Ovary (tissue), 9 donors: ENCODE results near the gene TEX51. TPM values are rescaled to one million over a fixed set of nuclear protein-coding genes. Genes with fewer than 3 reads are reported as not detected.

ENCODE experiments used
- DNase-seq, 5 donors: peaks; one replicate each; pipeline ENCODE4 v3.0.0-alpha.2; 2019 to 2020
- H3K27ac ChIP-seq, 2 donors: fragments of 200-600 bp; one replicate each; pipeline versions ENCODE4 v1.5.1 to v1.8.0; 2019 to 2022
- H3K27me3 ChIP-seq: fragments of 200-600 bp; one replicate; pipeline ENCODE4 v1.8.0; 2022
- H3K36me3 ChIP-seq: fragments of 200-600 bp; sonication (generic); one replicate; pipeline ENCODE4 v1.5.1; 2019
- H3K4me1 ChIP-seq: one replicate; pipeline ENCODE4 v1.8.1; 2013; ENCODE audit warnings: mild to moderate bottlenecking, moderate library complexity; ENCODE audit not compliant: insufficient read depth
- H3K4me3 ChIP-seq: fragments of 200-600 bp; sonication (generic); one replicate; pipeline ENCODE4 v1.5.1; 2017
- H3K9me3 ChIP-seq, 2 donors: fragments of 200-600 bp in 1 of 2; sonication (generic) in 1 of 2; one replicate each; pipeline versions ENCODE4 v1.5.1 to v1.8.1; 2013 to 2019; ENCODE audit warnings: mild to moderate bottlenecking in 1 of 2, moderate library complexity in 1 of 2
- EP300 ChIP-seq: sonication (generic); formaldehyde crosslinking; IDR thresholded peaks from one replicate; pipeline ENCODE4 v1.6.1; 2017; ENCODE audit warnings: antibody characterized with exemption
- POLR2A ChIP-seq: fragments of 450-650 bp; IDR thresholded peaks from one replicate; pipeline ENCODE4 v1.6.1; 2017; ENCODE audit warnings: antibody characterized with exemption, mild to moderate bottlenecking, moderate library complexity
- WGBS, 3 donors: extraction: QIAGEN DNeasy Blood & Tissue Kit in 1 of 3; methylation state at CpG; one replicate each; pipeline versions ENCODE4 v1.1.5 to v1.1.7; 2013 to 2017; 5-methylcytosine and 5-hydroxymethylcytosine counted together
- intact Hi-C, 4 donors: fragments of 100-400 bp; cut with DNase I; formaldehyde crosslinking; loops; one replicate each; pipeline versions ENCODE4 v1.11.0 to v1.15.1; 2022 to 2023
- polyA plus RNA-seq, 2 donors: library from polyadenylated mRNA; stranded (reverse); fragments of 200-250 nt in 1 of 2; fragments of 350-450 nt in 1 of 2; fragmentation: Illumina TruSeq in 1 of 2; extraction: RNeasy Lipid Tissue Mini Kit (QIAGEN cat#74804) in 1 of 2; gene quantifications; one replicate each; pipeline ENCODE4 v1.2.3, GENCODE V29; 2013 to 2014
- total RNA-seq, 7 donors: library from RNA; depleted of rRNA in 2 of 7; stranded (reverse); fragments of >200 nt in 2 of 7; fragmentation: NEBNext Ultra II Directional in 3 of 7; extraction: Animal tissue kit (Norgen Biotek cat#: 25700) in 3 of 7; gene quantifications; one replicate each; pipeline versions ENCODE4 v1.1.0 to v1.2.4, GENCODE V29; 2016 to 2023
- TF ChIP-seq, protein P1 (sequence below), 3 donors: fragments of 450-650 bp in 2 of 3; fragments of 200-600 bp in 1 of 3; IDR thresholded peaks; one replicate each; pipeline versions ENCODE4 v1.5.1 to v1.8.0; 2016 to 2022; ENCODE audit warnings: antibody characterized with exemption in 3 of 3, mild to moderate bottlenecking in 1 of 3
- donor health status: DM: no; HTN: no; CAD: no; lungs with moderate emphysema.
- donor health status: DM: no; HTN: no; CAD: no.
- donor health status: Bipolar disorder and iron deficiency.
- donor health status: DM: yes; HTN: yes; CAD: no.
- donor health status: DM: no; HTN: no; CAD: no.
- donor health status: DM: yes; HTN: yes; CAD: no.

TEX51 gene
- total and polyA plus RNA-seq, 9 donors: not detected

DNA sequence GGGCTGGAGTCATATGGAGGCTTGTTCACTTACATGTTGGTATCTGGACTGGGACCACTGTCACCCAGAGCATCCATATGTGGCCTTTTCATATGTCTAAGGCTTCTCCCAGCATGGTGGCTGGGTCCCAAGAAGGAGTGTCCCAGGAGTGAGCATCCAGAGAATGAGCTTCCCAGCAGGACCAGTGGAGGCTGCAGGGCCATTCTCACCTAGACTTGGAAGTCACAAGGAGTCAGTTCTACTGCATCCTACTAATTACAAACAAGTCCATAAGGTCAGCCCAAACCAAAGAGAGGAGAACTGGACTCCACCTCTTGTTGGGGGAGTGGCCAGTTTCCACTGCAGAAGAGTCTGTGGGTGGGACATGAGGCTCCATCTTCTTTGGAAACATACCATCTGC lies 5.1 kb upstream of the TEX51 start:
- TF ChIP-seq, protein P1, sequence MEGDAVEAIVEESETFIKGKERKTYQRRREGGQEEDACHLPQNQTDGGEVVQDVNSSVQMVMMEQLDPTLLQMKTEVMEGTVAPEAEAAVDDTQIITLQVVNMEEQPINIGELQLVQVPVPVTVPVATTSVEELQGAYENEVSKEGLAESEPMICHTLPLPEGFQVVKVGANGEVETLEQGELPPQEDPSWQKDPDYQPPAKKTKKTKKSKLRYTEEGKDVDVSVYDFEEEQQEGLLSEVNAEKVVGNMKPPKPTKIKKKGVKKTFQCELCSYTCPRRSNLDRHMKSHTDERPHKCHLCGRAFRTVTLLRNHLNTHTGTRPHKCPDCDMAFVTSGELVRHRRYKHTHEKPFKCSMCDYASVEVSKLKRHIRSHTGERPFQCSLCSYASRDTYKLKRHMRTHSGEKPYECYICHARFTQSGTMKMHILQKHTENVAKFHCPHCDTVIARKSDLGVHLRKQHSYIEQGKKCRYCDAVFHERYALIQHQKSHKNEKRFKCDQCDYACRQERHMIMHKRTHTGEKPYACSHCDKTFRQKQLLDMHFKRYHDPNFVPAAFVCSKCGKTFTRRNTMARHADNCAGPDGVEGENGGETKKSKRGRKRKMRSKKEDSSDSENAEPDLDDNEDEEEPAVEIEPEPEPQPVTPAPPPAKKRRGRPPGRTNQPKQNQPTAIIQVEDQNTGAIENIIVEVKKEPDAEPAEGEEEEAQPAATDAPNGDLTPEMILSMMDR (IDR thresholded peaks at IDR 0.05): no peak
- TF ChIP-seq POLR2A: no peak
- no peak for TF ChIP-seq EP300
- Histone ChIP-seq H3K27me3 (no peaks in the 10 kb centered on the region), H3K4me3 (no peak overlapping the region), H3K27ac (no peak overlapping the region), H3K9me3 (no peaks in the 10 kb centered on the region), H3K36me3 (no peaks in the 10 kb centered on the region), H3K4me1 (no peaks in the 10 kb centered on the region)
- DNase-seq: peak in 1 of 5 donors; percentile 3
- intact Hi-C loops: no loop called here

DNA sequence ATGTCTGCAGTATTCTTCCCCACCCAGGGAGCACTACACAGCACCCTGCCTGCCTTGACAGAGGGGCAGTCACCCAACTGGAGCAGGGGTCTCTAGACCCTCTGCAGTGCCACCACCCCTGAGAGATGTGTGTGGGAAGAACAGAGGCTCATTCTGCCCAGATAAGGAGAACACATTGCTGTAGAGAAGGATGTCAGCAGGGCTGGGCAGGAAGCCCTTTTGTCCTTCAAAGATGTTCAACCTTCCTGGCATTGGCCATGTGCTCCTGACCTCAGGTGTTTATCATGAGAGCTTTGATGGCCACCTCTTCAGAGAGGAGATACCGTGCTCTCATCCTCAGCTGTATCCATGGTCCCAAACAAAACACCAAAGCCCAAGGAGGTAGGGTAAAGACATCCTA lies 4.6 kb upstream of the TEX51 start:
- intact Hi-C loops: no loop called here
- Histone ChIP-seq H3K4me1 (no peaks in the 10 kb centered on the region), H3K27ac (no peak overlapping the region), H3K4me3 (no peak overlapping the region), H3K27me3 (no peaks in the 10 kb centered on the region), H3K36me3 (no peaks in the 10 kb centered on the region), H3K9me3 (no peaks in the 10 kb centered on the region)
- peak in 1 of 5 donors; percentile 4 for DNase-seq
- 74 to 100% (median 86%) methylated on average over 1 of the region's 1 CpG for WGBS, 3 donors
- TF ChIP-seq EP300 (no peak), POLR2A (no peak)
- TF ChIP-seq, protein P1 (IDR thresholded peaks at IDR 0.05): no peak

DNA sequence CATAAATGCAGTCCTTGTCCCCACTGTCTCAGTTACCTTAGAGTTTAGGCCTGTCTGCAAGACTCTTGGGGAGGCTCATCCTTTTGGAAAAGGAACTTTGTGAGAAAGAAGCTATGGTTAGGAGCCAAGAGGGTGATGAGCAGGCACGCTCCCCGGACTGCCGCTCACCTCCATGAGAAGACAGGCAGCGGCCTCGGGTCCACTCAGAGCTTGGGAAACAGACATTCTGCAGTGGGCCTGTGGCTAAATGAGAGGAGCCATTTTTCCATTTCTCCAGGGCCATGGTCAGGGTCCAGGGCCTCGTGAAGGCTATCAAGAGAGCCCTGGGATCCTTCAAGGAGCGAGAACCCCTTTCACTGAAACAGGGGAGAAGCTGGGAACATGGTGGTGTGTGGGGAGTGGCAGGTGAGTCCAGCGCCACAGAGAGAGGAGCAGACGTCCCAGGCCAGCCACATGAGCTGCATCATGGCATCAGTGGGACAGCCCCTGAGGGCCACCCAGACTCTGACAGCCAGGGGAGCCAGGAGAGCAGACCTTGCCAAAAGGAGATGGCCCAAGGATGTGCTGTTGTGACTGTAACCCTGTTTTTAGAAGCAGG lies 4.0 kb upstream of the TEX51 start:
- Histone ChIP-seq H3K4me1 (no peaks in the 10 kb centered on the region), H3K4me3 (no peak overlapping the region), H3K36me3 (no peaks in the 10 kb centered on the region), H3K9me3 (no peaks in the 10 kb centered on the region), H3K27ac (no peak overlapping the region), H3K27me3 (no peaks in the 10 kb centered on the region)
- no peak for TF ChIP-seq POLR2A
- no peak for TF ChIP-seq EP300
- TF ChIP-seq, protein P1 (IDR thresholded peaks at IDR 0.05): no peak
- intact Hi-C loops: no loop called here
- peak in 2 of 5 donors; percentile 4 to 12 for DNase-seq
- WGBS, 3 donors: 84 to 90% (median 87%) methylated on average over 9 of the region's 9 CpGs

DNA sequence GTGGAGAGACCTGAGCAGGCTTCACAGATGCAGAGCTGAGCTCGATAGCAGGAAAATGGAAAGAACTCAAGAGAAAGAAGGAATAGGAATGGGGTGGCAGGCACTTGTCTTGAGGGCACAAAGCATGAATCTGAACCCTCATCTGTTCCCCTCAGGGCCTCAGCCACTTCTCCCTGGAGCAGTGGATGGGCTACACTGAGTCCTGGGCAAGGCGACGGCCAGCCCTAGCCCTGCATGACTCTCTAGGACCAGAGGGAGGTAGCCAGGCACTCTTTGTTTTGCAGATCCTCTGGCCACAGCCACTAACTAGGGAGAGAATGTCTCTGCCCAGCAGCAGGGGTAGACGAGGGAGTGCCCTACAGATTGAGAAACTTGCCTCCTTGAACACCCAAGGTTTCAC lies 3.4 kb upstream of the TEX51 start:
- Histone ChIP-seq H3K27ac (no peak overlapping the region), H3K36me3 (no peaks in the 10 kb centered on the region), H3K4me3 (no peak overlapping the region), H3K4me1 (no peaks in the 10 kb centered on the region), H3K27me3 (no peaks in the 10 kb centered on the region), H3K9me3 (no peaks in the 10 kb centered on the region)
- WGBS, 3 donors: 50 to 57% (median 55%) methylated on average over 4 of the region's 4 CpGs
- intact Hi-C loops: no loop called here
- peak in 1 of 5 donors; percentile 2 for DNase-seq
- TF ChIP-seq EP300 (no peak), POLR2A (no peak)
- TF ChIP-seq, protein P1 (IDR thresholded peaks at IDR 0.05): no peak
